ENCODE data around the gene AUNIP.

GRCh38 chr1:25809283-25809926, 49.9 kb downstream of the AUNIP start:
- TF ChIP-seq CTCF (conservative IDR thresholded peaks at IDR 0.05 in 1 of 2, IDR thresholded peaks at IDR 0.05 in 1 of 2; ENCODE audit: low read depth in 1 of 2, low read length in 2 of 2) (no peak), EZH2 (IDR thresholded peaks at IDR 0.05; ENCODE audit: low read length, missing control alignments) (no peak)
